ENCODE results near the gene PLEKHG7.

The PLEKHG7 gene

DNA sequence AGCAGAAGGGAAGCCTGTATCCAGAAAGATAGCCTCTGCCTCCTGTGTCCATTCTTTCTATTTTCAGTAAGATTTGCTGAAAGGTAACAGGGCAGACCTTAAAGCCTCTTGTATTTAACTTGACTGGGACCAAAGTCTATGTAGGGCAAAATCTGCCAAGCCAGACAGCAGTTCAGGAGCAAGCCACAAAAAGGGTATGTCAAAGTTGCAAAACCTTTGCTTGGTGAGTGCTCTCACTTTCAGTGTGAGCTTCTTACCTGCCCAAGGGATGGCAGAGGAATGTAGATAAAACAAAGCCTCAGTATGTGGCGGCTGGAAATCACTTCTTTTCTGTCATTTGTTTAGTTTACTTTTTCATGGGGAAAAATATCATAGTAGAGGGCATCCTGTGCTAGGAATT, 63.1 kb downstream of the PLEKHG7 start:
- TF ChIP-seq BACH2 (CRISPR knock-in tag; IDR thresholded peaks at IDR 0.05; ENCODE audit: borderline replicate concordance): no peak
- TF ChIP-seq ZC3H10 (CRISPR knock-in tag; IDR thresholded peaks at IDR 0.05): no peak
- TF ChIP-seq ARNTL (CRISPR knock-in tag; IDR thresholded peaks at IDR 0.05; ENCODE audit: borderline replicate concordance, low read depth): no peak
- TF ChIP-seq SNAI2 (CRISPR knock-in tag; IDR thresholded peaks at IDR 0.05): no peak
- TF ChIP-seq ZFP3 (CRISPR knock-in tag; IDR thresholded peaks at IDR 0.05): no peak
- TF ChIP-seq ESRRG (CRISPR knock-in tag; IDR thresholded peaks at IDR 0.05): no peak
- TF ChIP-seq, protein P1, sequence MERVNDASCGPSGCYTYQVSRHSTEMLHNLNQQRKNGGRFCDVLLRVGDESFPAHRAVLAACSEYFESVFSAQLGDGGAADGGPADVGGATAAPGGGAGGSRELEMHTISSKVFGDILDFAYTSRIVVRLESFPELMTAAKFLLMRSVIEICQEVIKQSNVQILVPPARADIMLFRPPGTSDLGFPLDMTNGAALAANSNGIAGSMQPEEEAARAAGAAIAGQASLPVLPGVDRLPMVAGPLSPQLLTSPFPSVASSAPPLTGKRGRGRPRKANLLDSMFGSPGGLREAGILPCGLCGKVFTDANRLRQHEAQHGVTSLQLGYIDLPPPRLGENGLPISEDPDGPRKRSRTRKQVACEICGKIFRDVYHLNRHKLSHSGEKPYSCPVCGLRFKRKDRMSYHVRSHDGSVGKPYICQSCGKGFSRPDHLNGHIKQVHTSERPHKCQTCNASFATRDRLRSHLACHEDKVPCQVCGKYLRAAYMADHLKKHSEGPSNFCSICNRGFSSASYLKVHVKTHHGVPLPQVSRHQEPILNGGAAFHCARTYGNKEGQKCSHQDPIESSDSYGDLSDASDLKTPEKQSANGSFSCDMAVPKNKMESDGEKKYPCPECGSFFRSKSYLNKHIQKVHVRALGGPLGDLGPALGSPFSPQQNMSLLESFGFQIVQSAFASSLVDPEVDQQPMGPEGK (CRISPR knock-in tag; IDR thresholded peaks at IDR 0.05; ENCODE audit: borderline replicate concordance): no peak
- ATAC-seq: no peak; the same call in 2 of the 3 replicates

DNA sequence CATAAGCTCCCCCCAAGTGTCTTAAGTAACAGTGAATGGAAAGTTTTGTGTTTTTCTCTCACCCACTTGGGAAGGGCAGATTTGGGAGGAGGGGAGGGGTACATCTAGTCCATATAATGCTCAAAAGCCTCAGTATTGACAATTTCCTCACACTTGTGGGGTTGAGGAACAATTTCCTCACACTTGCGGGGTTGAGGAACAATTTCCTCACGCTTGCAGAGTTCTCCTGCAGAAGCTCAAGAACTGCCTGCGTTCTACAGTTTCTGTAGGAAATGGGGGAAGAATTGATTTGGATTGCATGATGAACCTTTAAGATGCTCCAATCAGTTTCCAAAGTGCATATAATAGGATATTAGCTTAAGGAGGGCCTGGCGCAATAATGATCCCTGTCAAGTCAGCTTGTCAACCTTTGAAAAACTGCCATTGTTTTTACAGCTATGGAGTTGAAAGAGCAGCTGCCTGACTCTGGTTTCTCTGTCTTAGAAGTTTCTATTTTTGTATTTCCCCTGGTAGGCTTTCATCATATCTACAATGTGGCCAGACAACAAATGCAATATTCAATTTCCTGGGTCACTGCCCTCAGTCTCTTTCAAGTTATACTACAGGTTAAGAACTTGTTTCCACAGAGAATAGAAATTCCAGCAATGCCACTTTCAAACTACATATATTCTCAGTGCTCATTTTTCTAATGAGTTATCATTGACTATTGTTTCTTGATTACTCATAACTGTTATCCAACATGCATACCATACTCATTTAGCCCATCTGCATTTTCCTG, 66.5 kb downstream of the PLEKHG7 start:
- no peak for ATAC-seq

DNA sequence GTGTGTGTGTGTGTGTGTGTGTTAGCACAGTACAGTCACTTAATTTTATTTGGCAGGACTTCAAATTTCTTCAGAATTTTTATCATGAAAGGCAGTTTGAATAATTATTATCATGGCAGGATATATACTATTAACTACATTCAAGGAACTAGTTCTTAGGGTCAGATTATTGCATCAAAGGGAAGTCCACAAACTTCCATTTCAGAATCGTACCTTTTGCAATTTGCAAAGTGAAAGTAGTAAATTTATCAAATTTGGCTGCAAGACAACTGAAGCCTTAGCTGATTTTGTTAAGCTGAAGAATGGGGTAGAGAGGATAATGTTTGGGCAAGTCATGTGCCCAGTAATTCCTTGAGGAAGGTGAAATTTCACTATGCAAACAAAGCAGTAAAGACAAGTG, 68.2 kb downstream of the PLEKHG7 start:
- ATAC-seq: no peak
- TF ChIP-seq RARB (CRISPR knock-in tag; IDR thresholded peaks at IDR 0.05): no peak
- TF ChIP-seq, protein P2, sequence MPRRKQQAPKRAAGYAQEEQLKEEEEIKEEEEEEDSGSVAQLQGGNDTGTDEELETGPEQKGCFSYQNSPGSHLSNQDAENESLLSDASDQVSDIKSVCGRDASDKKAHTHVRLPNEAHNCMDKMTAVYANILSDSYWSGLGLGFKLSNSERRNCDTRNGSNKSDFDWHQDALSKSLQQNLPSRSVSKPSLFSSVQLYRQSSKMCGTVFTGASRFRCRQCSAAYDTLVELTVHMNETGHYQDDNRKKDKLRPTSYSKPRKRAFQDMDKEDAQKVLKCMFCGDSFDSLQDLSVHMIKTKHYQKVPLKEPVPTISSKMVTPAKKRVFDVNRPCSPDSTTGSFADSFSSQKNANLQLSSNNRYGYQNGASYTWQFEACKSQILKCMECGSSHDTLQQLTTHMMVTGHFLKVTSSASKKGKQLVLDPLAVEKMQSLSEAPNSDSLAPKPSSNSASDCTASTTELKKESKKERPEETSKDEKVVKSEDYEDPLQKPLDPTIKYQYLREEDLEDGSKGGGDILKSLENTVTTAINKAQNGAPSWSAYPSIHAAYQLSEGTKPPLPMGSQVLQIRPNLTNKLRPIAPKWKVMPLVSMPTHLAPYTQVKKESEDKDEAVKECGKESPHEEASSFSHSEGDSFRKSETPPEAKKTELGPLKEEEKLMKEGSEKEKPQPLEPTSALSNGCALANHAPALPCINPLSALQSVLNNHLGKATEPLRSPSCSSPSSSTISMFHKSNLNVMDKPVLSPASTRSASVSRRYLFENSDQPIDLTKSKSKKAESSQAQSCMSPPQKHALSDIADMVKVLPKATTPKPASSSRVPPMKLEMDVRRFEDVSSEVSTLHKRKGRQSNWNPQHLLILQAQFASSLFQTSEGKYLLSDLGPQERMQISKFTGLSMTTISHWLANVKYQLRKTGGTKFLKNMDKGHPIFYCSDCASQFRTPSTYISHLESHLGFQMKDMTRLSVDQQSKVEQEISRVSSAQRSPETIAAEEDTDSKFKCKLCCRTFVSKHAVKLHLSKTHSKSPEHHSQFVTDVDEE (CRISPR knock-in tag; IDR thresholded peaks at IDR 0.05): no peak
- no peak for TF ChIP-seq ZNF70 (CRISPR knock-in tag; IDR thresholded peaks at IDR 0.05)
- TF ChIP-seq, protein P3, sequence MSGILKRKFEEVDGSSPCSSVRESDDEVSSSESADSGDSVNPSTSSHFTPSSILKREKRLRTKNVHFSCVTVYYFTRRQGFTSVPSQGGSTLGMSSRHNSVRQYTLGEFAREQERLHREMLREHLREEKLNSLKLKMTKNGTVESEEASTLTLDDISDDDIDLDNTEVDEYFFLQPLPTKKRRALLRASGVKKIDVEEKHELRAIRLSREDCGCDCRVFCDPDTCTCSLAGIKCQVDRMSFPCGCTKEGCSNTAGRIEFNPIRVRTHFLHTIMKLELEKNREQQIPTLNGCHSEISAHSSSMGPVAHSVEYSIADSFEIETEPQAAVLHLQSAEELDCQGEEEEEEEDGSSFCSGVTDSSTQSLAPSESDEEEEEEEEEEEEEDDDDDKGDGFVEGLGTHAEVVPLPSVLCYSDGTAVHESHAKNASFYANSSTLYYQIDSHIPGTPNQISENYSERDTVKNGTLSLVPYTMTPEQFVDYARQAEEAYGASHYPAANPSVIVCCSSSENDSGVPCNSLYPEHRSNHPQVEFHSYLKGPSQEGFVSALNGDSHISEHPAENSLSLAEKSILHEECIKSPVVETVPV (CRISPR knock-in tag; IDR thresholded peaks at IDR 0.05): no peak
- TF ChIP-seq ARNTL (CRISPR knock-in tag; IDR thresholded peaks at IDR 0.05; ENCODE audit: borderline replicate concordance, low read depth): no peak

More for the DNA sequence above, 66.5 kb downstream of the PLEKHG7 start:
- TF ChIP-seq, protein P4, sequence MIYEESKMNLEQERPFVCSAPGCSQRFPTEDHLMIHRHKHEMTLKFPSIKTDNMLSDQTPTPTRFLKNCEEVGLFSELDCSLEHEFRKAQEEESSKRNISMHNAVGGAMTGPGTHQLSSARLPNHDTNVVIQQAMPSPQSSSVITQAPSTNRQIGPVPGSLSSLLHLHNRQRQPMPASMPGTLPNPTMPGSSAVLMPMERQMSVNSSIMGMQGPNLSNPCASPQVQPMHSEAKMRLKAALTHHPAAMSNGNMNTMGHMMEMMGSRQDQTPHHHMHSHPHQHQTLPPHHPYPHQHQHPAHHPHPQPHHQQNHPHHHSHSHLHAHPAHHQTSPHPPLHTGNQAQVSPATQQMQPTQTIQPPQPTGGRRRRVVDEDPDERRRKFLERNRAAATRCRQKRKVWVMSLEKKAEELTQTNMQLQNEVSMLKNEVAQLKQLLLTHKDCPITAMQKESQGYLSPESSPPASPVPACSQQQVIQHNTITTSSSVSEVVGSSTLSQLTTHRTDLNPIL (CRISPR knock-in tag; IDR thresholded peaks at IDR 0.05; ENCODE audit: low read depth): no peak
- no peak for TF ChIP-seq GLIS3 (CRISPR knock-in tag; IDR thresholded peaks at IDR 0.05)
- TF ChIP-seq ISL1 (CRISPR knock-in tag; IDR thresholded peaks at IDR 0.05): no peak
- TF ChIP-seq, protein P2 (CRISPR knock-in tag; IDR thresholded peaks at IDR 0.05): no peak
- no peak for TF ChIP-seq ZC3H10 (CRISPR knock-in tag; IDR thresholded peaks at IDR 0.05)
- TF ChIP-seq, protein P1 (CRISPR knock-in tag; IDR thresholded peaks at IDR 0.05; ENCODE audit: borderline replicate concordance): no peak
- TF ChIP-seq SNAI2 (CRISPR knock-in tag; IDR thresholded peaks at IDR 0.05): no peak
- TF ChIP-seq PPARA (CRISPR knock-in tag; IDR thresholded peaks at IDR 0.05; ENCODE audit: borderline replicate concordance): no peak
- no peak for TF ChIP-seq ZFP3 (CRISPR knock-in tag; IDR thresholded peaks at IDR 0.05)
- TF ChIP-seq ZFP30 (CRISPR knock-in tag; IDR thresholded peaks at IDR 0.05): no peak
- no peak for TF ChIP-seq ARNTL (CRISPR knock-in tag; IDR thresholded peaks at IDR 0.05; ENCODE audit: borderline replicate concordance, low read depth)
- no peak for TF ChIP-seq TCF4 (CRISPR knock-in tag; IDR thresholded peaks at IDR 0.05; ENCODE audit: borderline replicate concordance)
- TF ChIP-seq ZNF565 (CRISPR knock-in tag; conservative IDR thresholded peaks at IDR 0.05; ENCODE audit: low read depth): no peak
- TF ChIP-seq, protein P3 (CRISPR knock-in tag; IDR thresholded peaks at IDR 0.05): no peak
- no peak for TF ChIP-seq ESRRG (CRISPR knock-in tag; IDR thresholded peaks at IDR 0.05)
